ENCODE data around the gene ZNF557.

Gene ZNF557

DNA sequence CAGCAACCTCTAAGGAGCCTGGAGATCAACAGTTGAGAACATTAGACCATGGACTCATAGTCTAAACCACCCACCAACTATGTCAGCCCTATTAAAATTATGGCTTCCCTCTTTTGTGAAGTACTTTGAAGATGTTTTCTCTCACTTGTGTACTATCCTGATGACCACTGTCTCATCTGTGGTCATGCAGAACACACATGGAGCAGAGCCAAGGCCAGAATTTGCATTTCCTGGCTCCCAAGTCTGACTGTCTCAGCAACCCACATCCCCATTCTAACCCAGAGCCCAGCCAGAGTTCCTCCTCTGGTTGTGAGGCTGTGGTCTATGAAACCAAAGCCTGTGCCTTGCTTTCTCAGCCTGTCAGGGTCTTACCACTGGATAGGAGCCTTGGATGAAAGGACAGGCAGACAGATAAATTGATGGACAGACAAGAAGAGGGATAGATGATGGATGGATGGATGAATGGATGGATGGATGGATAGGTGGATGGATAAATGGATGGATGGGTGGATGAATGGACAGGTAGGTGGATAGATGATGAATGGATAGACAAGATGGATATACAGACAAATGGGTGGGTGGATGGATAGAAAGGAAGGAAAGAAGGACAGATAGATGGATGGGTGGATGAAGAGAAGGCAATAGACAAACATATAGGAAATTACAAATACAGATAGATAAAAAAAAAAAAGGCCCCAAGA is 35.4 kb downstream of the ZNF557 start:
- Histone ChIP-seq H3K9me3 (ENCODE audit: control insufficient read depth in 2 of 2, low read length in 2 of 2) (no peaks in the 10 kb centered on the region), H3K4me3 (ENCODE audit: low read length in 2 of 2) (no peak overlapping the region), H3K27me3 (ENCODE audit: control insufficient read depth in 1 of 2, insufficient read depth in 2 of 2, low read length in 2 of 2) (peaks cover 0 to 5% of the 10 kb centered on the region in 2 donors), H3K36me3 (ENCODE audit: control insufficient read depth in 2 of 2, insufficient read depth in 2 of 2, low read length in 2 of 2) (no peaks in the 10 kb centered on the region), H3K4me1 (ENCODE audit: control insufficient read depth, insufficient read depth, low read length) (peaks cover 4% of the 10 kb centered on the region), H3K27ac (ENCODE audit: low read length) (no peak overlapping the region), H3K9ac (ENCODE audit: low read length in 2 of 2) (no peak overlapping the region)

DNA sequence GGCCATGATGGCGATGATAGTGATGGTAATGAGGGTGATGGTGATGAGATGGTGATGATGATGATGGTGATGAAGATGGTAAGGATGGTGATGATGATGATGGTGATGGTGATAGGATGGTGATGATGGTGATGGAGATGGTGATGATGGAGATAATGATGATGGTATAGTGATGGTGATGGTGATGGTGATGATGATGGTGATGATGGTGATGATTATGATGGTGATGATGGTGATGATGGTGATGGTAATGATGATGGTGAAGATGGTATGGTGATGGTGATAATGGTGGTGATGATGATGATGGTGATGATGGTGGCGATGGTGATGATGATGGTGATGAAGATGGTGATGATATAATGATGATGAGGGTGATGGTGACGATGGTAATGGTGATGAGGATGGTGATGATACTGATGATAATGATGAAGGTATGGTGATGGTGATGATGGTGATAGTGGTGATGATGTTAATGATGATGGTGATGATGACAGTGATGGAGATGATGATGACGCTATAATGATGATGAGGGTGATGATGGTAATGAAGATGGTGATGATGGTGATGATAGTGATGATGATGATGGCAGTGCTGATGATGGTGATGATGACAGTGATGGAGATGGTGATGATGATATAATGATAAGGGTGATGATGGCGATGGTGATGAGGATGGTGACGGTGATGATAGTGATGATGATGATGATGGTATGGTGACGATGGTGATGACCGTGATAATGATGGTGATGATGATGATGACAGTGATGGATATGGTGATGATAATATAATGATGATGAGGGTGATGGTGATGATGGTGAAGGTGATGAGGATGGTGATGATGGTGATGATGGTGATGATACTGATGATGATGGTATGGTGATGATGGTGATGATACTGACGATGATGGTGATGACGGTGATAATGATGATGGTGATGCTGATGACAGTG is 37.5 kb downstream of the ZNF557 start:
- Histone ChIP-seq H3K27me3 (ENCODE audit: control insufficient read depth in 1 of 2, insufficient read depth in 2 of 2, low read length in 2 of 2) (peaks cover 0 to 5% of the 10 kb centered on the region in 2 donors), H3K9ac (ENCODE audit: low read length in 2 of 2) (no peak overlapping the region), H3K27ac (ENCODE audit: low read length) (no peak overlapping the region), H3K9me3 (ENCODE audit: control insufficient read depth in 2 of 2, low read length in 2 of 2) (no peaks in the 10 kb centered on the region), H3K4me1 (ENCODE audit: control insufficient read depth, insufficient read depth, low read length) (peaks cover 2% of the 10 kb centered on the region), H3K36me3 (ENCODE audit: control insufficient read depth in 2 of 2, insufficient read depth in 2 of 2, low read length in 2 of 2) (no peaks in the 10 kb centered on the region), H3K4me3 (ENCODE audit: low read length in 2 of 2) (no peak overlapping the region)

DNA sequence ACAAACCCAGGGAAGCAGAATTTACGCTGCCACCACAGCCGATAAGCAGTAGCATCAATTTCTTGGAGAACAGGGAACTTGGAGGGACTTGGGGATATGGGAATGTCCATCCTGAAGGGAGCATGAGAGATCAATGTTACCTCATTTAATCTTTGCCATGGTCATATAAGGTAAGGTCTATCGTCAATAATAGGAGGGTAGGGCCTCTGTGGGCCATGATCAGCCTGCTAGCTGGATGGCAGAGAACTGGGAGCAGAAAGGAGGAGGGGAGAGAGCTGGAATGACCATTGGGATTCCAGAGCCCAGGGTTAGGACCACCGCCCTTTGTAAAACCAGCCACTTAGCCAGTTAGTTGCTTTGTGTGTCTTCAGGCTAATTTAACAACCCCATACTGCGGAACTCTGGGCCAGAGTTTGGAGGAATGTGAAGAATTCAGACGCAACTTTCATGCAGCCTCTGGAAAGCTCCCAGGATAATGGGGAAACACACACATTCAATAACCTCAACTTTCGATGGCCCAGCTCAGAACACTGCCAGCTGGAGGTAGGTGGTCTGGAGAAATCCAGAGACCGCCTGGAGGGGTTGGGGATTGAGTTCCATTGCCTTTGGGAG is 40.3 kb downstream of the ZNF557 start:
- Histone ChIP-seq H3K9ac (ENCODE audit: low read length in 2 of 2) (no peak overlapping the region), H3K27ac (ENCODE audit: low read length) (no peak overlapping the region)

DNA sequence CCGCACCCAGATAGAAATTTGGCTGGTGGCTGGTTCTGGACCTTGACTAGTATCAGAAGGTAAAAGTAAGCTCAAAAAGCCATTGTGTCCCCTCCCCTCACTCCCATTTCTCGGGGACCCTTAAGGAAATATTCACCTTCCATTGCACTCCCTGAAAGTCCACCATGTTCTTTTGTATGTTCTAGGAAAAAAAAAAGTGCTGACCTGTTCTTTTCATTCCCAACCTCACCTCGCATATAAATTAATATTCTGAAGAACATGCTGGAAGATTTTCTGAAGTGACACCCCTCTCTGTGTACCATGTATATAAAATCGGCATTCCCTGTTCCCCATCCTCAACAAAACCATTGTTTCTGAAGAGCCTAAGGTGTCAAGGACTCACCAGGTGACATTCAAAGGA is 43.2 kb downstream of the ZNF557 start:
- Histone ChIP-seq H3K36me3 (ENCODE audit: control insufficient read depth in 2 of 2, insufficient read depth in 2 of 2, low read length in 2 of 2) (peaks cover 13 to 18% of the 10 kb centered on the region in 2 donors), H3K4me1 (ENCODE audit: control insufficient read depth, insufficient read depth, low read length) (no peaks in the 10 kb centered on the region), H3K4me3 (ENCODE audit: low read length in 2 of 2) (no peak overlapping the region), H3K27me3 (ENCODE audit: control insufficient read depth in 1 of 2, insufficient read depth in 2 of 2, low read length in 2 of 2) (no peaks in the 10 kb centered on the region), H3K9ac (ENCODE audit: low read length in 2 of 2) (no peak overlapping the region), H3K27ac (ENCODE audit: low read length) (no peak overlapping the region), H3K9me3 (ENCODE audit: control insufficient read depth in 2 of 2, low read length in 2 of 2) (no peaks in the 10 kb centered on the region)

More for the DNA sequence above, 40.3 kb downstream of the ZNF557 start:
- no peaks in the 10 kb centered on the region for H3K36me3 ChIP-seq (ENCODE audit: control insufficient read depth in 2 of 2, insufficient read depth in 2 of 2, low read length in 2 of 2)
- no peaks in the 10 kb centered on the region for H3K4me1 ChIP-seq (ENCODE audit: control insufficient read depth, insufficient read depth, low read length)
- H3K4me3 ChIP-seq (ENCODE audit: low read length in 2 of 2) = no peak overlapping the region
- H3K27me3 ChIP-seq (ENCODE audit: control insufficient read depth in 1 of 2, insufficient read depth in 2 of 2, low read length in 2 of 2) = peaks cover 0 to 2% of the 10 kb centered on the region in 2 donors
- no peaks in the 10 kb centered on the region for H3K9me3 ChIP-seq (ENCODE audit: control insufficient read depth in 2 of 2, low read length in 2 of 2)

DNA sequence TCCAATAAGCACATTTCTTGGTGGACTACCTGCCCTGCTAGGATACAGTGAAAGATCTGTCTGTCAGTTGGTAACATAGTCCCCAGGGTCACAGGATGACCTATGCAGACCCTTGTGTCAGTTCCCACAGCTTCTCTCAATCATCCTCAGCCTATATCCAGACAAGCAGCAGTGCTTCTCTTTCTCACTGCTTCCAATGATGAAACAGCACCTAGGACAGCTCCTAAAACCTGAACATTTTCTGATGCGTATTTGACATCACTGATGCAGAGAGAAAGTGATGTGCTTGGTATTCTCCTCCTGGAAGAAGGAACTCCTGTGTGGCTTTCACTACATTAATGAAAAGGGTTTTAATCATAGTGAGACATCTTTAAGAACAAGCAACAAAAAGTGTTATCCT is 43.7 kb downstream of the ZNF557 start:
- peaks cover 13 to 20% of the 10 kb centered on the region in 2 donors for H3K36me3 ChIP-seq (ENCODE audit: control insufficient read depth in 2 of 2, insufficient read depth in 2 of 2, low read length in 2 of 2)
- no peak overlapping the region for H3K4me3 ChIP-seq (ENCODE audit: low read length in 2 of 2)
- H3K4me1 ChIP-seq (ENCODE audit: control insufficient read depth, insufficient read depth, low read length) = no peaks in the 10 kb centered on the region
- no peak overlapping the region for H3K27ac ChIP-seq (ENCODE audit: low read length)
- no peak overlapping the region for H3K9ac ChIP-seq (ENCODE audit: low read length in 2 of 2)
- no peaks in the 10 kb centered on the region for H3K9me3 ChIP-seq (ENCODE audit: control insufficient read depth in 2 of 2, low read length in 2 of 2)
- H3K27me3 ChIP-seq (ENCODE audit: control insufficient read depth in 1 of 2, insufficient read depth in 2 of 2, low read length in 2 of 2) = no peaks in the 10 kb centered on the region

DNA sequence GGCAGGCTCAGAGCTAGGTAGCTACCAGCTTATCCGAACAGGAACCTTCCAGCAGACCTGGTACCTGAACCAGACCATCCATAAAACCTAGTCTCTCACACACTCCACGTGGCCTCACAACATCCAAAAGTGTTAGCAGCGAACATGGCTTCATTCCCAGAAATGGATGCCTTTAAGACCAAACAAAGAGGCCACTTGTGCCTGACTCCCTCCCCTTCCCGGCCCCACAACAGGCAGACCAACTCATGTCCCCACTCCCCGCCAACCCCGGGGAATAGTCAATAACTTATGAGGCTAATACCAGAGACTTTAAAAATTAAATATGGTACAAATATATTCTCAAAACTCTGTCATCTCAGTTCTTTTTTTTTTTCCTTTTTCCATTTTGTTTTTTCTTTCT is 46.2 kb downstream of the ZNF557 start:
- Histone ChIP-seq H3K4me1 (ENCODE audit: control insufficient read depth, insufficient read depth, low read length) (no peaks in the 10 kb centered on the region), H3K36me3 (ENCODE audit: control insufficient read depth in 2 of 2, insufficient read depth in 2 of 2, low read length in 2 of 2) (peaks cover 32 to 40% of the 10 kb centered on the region in 2 donors), H3K27ac (ENCODE audit: low read length) (no peak overlapping the region), H3K4me3 (ENCODE audit: low read length in 2 of 2) (no peak overlapping the region), H3K27me3 (ENCODE audit: control insufficient read depth in 1 of 2, insufficient read depth in 2 of 2, low read length in 2 of 2) (no peaks in the 10 kb centered on the region), H3K9ac (ENCODE audit: low read length in 2 of 2) (no peak overlapping the region), H3K9me3 (ENCODE audit: control insufficient read depth in 2 of 2, low read length in 2 of 2) (no peaks in the 10 kb centered on the region)

DNA sequence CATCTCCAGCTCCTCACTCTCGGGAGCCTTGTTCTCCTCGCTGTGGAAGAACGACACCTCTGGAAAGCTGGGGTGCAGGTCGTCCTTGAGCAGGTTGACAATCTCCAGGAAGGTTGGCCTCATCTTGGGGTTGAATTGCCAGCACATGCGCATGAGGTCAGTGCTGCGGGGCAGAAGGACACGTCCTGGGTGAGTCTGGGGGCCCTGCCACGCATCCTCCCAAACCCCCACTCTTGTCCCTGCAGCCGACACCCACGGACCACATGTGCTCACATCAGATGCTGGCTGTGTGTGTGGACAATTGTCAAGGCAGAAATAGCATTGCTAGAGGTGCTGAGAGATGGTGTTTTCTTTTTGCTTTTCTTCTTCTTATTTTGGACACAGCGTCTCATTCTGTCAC is 47.7 kb downstream of the ZNF557 start:
- Histone ChIP-seq H3K27me3 (ENCODE audit: control insufficient read depth in 1 of 2, insufficient read depth in 2 of 2, low read length in 2 of 2) (no peaks in the 10 kb centered on the region), H3K9me3 (ENCODE audit: control insufficient read depth in 2 of 2, low read length in 2 of 2) (no peaks in the 10 kb centered on the region), H3K9ac (ENCODE audit: low read length in 2 of 2) (no peak overlapping the region), H3K27ac (ENCODE audit: low read length) (no peak overlapping the region), H3K4me3 (ENCODE audit: low read length in 2 of 2) (no peak overlapping the region), H3K4me1 (ENCODE audit: control insufficient read depth, insufficient read depth, low read length) (no peaks in the 10 kb centered on the region), H3K36me3 (ENCODE audit: control insufficient read depth in 2 of 2, insufficient read depth in 2 of 2, low read length in 2 of 2) (peaks cover 43 to 49% of the 10 kb centered on the region in 2 donors)

DNA sequence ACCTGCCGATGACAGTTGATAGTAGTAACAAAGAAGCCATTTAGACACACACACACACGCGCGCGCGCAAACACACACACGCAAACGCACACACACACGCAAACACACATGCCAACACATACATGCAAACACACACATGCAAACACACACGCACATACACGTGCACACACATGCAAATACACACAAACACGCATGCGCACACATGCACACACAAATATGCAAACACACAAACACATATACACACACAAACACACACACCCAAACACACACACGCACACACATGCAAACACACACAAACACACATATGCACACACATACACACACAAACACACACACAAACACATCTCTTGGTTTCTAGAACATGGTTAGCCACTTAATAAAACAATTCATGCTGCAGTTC is 50.1 kb downstream of the ZNF557 start:
- peaks cover 47 to 54% of the 10 kb centered on the region in 2 donors for H3K36me3 ChIP-seq (ENCODE audit: control insufficient read depth in 2 of 2, insufficient read depth in 2 of 2, low read length in 2 of 2)
- H3K27me3 ChIP-seq (ENCODE audit: control insufficient read depth in 1 of 2, insufficient read depth in 2 of 2, low read length in 2 of 2) = no peaks in the 10 kb centered on the region
- H3K9ac ChIP-seq (ENCODE audit: low read length in 2 of 2) = no peak overlapping the region
- H3K27ac ChIP-seq (ENCODE audit: low read length) = no peak overlapping the region
- H3K9me3 ChIP-seq (ENCODE audit: control insufficient read depth in 2 of 2, low read length in 2 of 2) = no peaks in the 10 kb centered on the region
- H3K4me3 ChIP-seq (ENCODE audit: low read length in 2 of 2) = no peak overlapping the region
- no peaks in the 10 kb centered on the region for H3K4me1 ChIP-seq (ENCODE audit: control insufficient read depth, insufficient read depth, low read length)

DNA sequence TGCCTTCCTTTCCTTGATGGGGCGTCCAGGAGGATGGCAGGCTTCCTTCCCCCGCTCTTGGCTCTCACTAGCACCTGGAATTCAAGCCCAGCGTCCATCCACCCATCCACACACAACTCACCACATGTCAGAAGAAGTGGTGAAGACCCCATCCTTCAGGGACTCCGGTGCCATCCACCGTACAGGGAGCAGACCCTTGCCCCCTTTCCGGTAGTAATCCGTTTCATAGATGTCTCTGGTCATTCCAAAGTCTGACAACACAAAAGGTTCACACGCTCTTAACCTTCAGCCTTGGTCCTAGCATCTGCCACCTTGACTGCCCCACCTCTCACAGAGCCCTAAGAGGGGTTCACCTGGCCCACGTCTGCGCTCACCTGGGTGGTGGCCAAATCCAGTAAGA is 51.0 kb downstream of the ZNF557 start:
- Histone ChIP-seq H3K9me3 (ENCODE audit: control insufficient read depth in 2 of 2, low read length in 2 of 2) (peaks cover 0 to 4% of the 10 kb centered on the region in 2 donors), H3K36me3 (ENCODE audit: control insufficient read depth in 2 of 2, insufficient read depth in 2 of 2, low read length in 2 of 2) (peaks cover 47 to 57% of the 10 kb centered on the region in 2 donors)

DNA sequence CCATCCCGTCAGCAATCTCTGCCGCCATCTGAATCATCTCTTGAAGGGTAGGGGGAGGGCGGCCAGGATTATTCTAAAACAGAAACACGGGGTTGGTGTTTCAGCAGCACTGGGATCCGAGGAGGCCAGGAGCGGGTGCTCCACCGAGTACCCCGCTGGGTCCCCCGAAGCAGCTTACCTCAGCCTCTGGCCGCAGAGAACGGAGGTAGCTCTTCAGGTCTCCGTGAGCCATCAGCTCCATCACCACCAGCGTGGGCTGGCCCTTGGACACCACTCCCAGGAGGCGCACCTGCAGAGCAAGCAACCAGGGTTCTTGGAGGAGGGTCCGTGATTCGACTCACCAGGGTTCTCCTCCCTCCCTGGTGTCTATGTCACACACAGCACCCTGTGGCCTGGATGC is 53.2 kb downstream of the ZNF557 start:
- Histone ChIP-seq H3K27ac (ENCODE audit: low read length) (no peak overlapping the region), H3K9me3 (ENCODE audit: control insufficient read depth in 2 of 2, low read length in 2 of 2) (peaks cover 4 to 16% of the 10 kb centered on the region in 2 donors), H3K36me3 (ENCODE audit: control insufficient read depth in 2 of 2, insufficient read depth in 2 of 2, low read length in 2 of 2) (peaks cover 57 to 65% of the 10 kb centered on the region in 2 donors), H3K4me3 (ENCODE audit: low read length in 2 of 2) (no peak overlapping the region), H3K9ac (ENCODE audit: low read length in 2 of 2) (no peak overlapping the region), H3K4me1 (ENCODE audit: control insufficient read depth, insufficient read depth, low read length) (no peaks in the 10 kb centered on the region), H3K27me3 (ENCODE audit: control insufficient read depth in 1 of 2, insufficient read depth in 2 of 2, low read length in 2 of 2) (no peaks in the 10 kb centered on the region)

More for the DNA sequence above, 51.0 kb downstream of the ZNF557 start:
- Histone ChIP-seq H3K27ac (ENCODE audit: low read length) (no peak overlapping the region), H3K4me1 (ENCODE audit: control insufficient read depth, insufficient read depth, low read length) (no peaks in the 10 kb centered on the region), H3K4me3 (ENCODE audit: low read length in 2 of 2) (no peak overlapping the region), H3K9ac (ENCODE audit: low read length in 2 of 2) (no peak overlapping the region), H3K27me3 (ENCODE audit: control insufficient read depth in 1 of 2, insufficient read depth in 2 of 2, low read length in 2 of 2) (no peaks in the 10 kb centered on the region)
